HepG2 (cell line): Measurements from ENCODE around the gene HELZ2.

Source experiments
- BCLAF1 ChIP-seq: fragments of 450-650 bp; IDR thresholded peaks from 2 replicates; pipeline ENCODE4 v1.6.1; 2017; ENCODE audit warnings: mild to moderate bottlenecking
- CAMTA2 ChIP-seq: sonication (generic); formaldehyde crosslinking; IDR thresholded peaks from 2 replicates; pipeline ENCODE4 v1.4.0; 2020; ENCODE audit warnings: mild to moderate bottlenecking, missing genetic modification reagents, borderline replicate concordance
- CREB1 ChIP-seq, 2 experiments: fragments of 450-650 bp in 1 of 2; IDR thresholded peaks; 2 replicates each; pipeline ENCODE4 v1.6.1; 2016 to 2017; ENCODE audit warnings: control low read depth in 1 of 2, mild to moderate bottlenecking in 1 of 2, missing compliant biosample characterization in 1 of 2, missing genetic modification characterization in 1 of 2
- EHMT2 ChIP-seq: fragments of 200-600 bp; sonication (generic); IDR thresholded peaks from 2 replicates; pipeline ENCODE4 v1.7.0; 2017; ENCODE audit warnings: antibody characterized with exemption, low read depth, low read length, borderline replicate concordance
- IRF2 ChIP-seq: IDR thresholded peaks from 2 replicates; pipeline ENCODE4 v1.6.1; 2018; ENCODE audit warnings: missing genetic modification reagents, missing compliant biosample characterization
- NR1H2 ChIP-seq: sonication (generic); formaldehyde crosslinking; IDR thresholded peaks from 2 replicates; pipeline ENCODE4 v1.8.1; 2022; ENCODE audit warnings: low read depth, missing genetic modification reagents, borderline replicate concordance
- RAD51 ChIP-seq: fragments of 450-650 bp; IDR thresholded peaks from 2 replicates; pipeline ENCODE4 v1.6.1; 2016; ENCODE audit warnings: borderline replicate concordance
- REST ChIP-seq, 2 experiments: IDR thresholded peaks; 2 replicates each; pipeline ENCODE4 v1.6.1; 2011 to 2012; ENCODE audit warnings: low read length in 2 of 2, borderline replicate concordance in 1 of 2, low read depth in 1 of 2, mild to moderate bottlenecking in 1 of 2, moderate library complexity in 1 of 2
- THAP7 ChIP-seq: sonication (generic); formaldehyde crosslinking; IDR thresholded peaks from 2 replicates; pipeline ENCODE4 v1.8.1; 2023; ENCODE audit warnings: mild to moderate bottlenecking, missing genetic modification reagents
- TRAFD1 ChIP-seq: sonication (generic); formaldehyde crosslinking; IDR thresholded peaks from 2 replicates; pipeline ENCODE4 v1.5.1; 2020; ENCODE audit warnings: missing genetic modification reagents, mild to moderate bottlenecking, borderline replicate concordance
- ZBTB26 ChIP-seq: IDR thresholded peaks from 2 replicates; pipeline ENCODE4 v1.6.1; 2016; ENCODE audit warnings: missing compliant biosample characterization, missing genetic modification reagents, borderline replicate concordance
- ZNF263 ChIP-seq: sonication (generic); formaldehyde crosslinking; IDR thresholded peaks from 2 replicates; pipeline ENCODE4 v1.4.0; 2020; ENCODE audit warnings: missing genetic modification reagents
- ZNF329 ChIP-seq: sonication (generic); formaldehyde crosslinking; IDR thresholded peaks from 2 replicates; pipeline ENCODE4 v1.9.0; 2021; ENCODE audit warnings: low read depth, mild to moderate bottlenecking, missing genetic modification reagents
- TF ChIP-seq, protein P1 (sequence below): sonication (generic); formaldehyde crosslinking; IDR thresholded peaks from 2 replicates; pipeline ENCODE4 v1.4.0; 2020; ENCODE audit warnings: mild to moderate bottlenecking, missing genetic modification reagents

- TF ChIP-seq EHMT2 (no peak), IRF2 (no peak), CREB1 (IDR thresholded peaks at IDR 0.05) (no peak), CREB1 (CRISPR knock-in tag; IDR thresholded peaks at IDR 0.05) (no peak), NR1H2 (CRISPR knock-in tag) (no peak), ZNF329 (no peak), THAP7 (no peak), ZNF263 (CRISPR knock-in tag) (no peak), TRAFD1 (CRISPR knock-in tag) (no peak), BCLAF1 (no peak), ZBTB26 (CRISPR knock-in tag) (no peak), REST (IDR thresholded peaks at IDR 0.05; ENCODE audit: borderline replicate concordance in 1 of 2, low read depth in 1 of 2, low read length in 2 of 2) (no peak), RAD51 (no peak), CAMTA2 (CRISPR knock-in tag) (no peak)
- TF ChIP-seq, protein P1, sequence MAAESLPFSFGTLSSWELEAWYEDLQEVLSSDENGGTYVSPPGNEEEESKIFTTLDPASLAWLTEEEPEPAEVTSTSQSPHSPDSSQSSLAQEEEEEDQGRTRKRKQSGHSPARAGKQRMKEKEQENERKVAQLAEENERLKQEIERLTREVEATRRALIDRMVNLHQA, result no peak
These were observed 20.1 kb upstream of the HELZ2 start for GRCh38 chr20:63594043-63594561.
